GM12873 (cell line): Measurements from ENCODE around the gene RBPJ.

Source experiments
- TF ChIP-seq, protein P1 (sequence below): IDR thresholded peaks from 2 replicates; pipeline ENCODE4 v1.5.1; 2012; ENCODE audit warnings: low read depth, mild to moderate bottlenecking, moderate library complexity, low read length, control low read depth; ENCODE audit not compliant: insufficient read depth; ENCODE audit errors: missing control alignments

RBPJ gene

DNA sequence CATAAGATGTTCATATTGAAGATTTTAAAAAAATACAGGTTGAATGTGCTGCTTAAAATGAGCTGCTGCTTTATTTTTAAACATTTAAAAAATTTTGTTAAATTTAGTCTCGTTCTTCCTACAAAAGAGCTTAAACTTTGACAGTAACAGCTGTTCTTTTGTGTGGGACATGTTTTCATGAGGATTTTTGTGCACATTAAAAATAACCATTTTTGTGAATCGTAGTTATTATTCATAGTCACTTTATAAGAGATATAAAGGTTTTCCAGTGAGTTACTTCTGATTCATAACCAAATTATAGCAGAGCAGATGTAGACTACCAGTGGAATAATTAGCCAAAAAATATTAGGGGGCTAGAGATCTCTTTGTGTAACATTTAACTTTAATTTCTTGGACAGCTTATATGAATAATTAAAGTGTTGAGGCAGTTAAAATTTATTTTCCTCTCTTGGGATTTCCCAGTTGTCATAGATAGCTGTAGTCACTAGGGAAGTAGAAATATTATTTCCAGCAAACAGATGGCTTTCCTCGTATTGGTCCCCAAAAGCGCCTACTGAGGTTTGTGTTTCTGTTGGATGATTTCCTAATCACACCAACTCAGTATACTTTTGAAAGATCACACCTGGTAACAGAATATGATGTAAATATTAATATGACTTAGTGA, 24.2 kb downstream of the RBPJ start:
- TF ChIP-seq, protein P1, sequence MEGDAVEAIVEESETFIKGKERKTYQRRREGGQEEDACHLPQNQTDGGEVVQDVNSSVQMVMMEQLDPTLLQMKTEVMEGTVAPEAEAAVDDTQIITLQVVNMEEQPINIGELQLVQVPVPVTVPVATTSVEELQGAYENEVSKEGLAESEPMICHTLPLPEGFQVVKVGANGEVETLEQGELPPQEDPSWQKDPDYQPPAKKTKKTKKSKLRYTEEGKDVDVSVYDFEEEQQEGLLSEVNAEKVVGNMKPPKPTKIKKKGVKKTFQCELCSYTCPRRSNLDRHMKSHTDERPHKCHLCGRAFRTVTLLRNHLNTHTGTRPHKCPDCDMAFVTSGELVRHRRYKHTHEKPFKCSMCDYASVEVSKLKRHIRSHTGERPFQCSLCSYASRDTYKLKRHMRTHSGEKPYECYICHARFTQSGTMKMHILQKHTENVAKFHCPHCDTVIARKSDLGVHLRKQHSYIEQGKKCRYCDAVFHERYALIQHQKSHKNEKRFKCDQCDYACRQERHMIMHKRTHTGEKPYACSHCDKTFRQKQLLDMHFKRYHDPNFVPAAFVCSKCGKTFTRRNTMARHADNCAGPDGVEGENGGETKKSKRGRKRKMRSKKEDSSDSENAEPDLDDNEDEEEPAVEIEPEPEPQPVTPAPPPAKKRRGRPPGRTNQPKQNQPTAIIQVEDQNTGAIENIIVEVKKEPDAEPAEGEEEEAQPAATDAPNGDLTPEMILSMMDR: no peak

DNA sequence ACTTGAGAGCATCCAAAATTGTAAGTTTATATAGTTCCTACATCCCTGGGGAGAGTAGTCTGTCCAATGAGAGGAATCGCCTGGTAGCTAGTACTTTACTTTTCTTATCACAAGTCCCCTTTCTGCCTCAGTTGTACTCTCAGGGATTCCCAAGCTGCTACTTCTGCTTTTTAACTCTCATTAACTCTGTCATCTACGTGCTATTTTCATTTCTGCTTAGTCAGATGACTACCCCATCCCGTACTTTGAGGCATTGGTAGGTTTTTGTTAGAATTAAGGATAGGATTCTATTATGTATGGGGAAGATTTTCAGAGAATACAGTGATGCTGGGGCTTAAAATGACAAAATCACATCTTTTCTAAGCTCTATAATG, 24.7 kb downstream of the RBPJ start:
- TF ChIP-seq, protein P1: no peak

DNA sequence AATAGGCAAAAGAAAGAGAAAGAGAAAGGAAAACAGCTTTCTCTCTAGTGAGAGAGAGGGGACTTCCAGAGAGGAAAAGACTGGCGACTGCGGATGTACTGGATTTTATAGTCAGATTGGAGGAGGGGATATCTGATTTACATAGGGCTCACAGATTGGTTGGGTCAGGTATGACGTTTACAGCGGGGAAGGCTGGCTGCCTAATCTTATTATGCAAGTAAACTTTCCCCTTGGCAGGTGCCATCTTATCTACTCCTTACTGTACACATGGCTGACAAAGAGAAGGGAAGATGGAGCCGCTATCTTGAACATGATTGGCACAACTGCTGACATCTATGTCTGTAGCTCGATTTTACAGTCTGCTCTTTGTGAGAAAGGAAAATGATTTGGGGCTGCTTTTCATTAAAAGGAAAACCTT, 25.4 kb downstream of the RBPJ start:
- TF ChIP-seq, protein P1: no peak

DNA sequence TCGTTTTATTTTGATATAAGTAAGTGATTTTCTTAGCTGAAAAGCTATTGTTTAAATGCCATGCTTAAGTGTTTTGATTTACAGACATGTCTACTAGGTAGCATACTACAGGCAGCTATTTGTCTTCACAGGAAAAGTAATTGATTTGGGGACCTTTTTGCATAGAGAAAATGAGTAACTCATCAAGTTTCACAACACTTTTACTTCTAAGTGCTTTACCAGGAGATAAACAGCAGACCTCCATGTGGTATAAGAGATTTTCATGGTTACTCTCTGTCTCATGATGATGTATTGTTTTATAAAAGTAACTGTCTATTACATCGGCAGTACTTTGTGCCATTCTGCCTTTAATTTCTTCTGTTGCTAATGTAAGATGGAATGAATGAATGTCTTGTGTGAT, 28.7 kb downstream of the RBPJ start:
- TF ChIP-seq, protein P1: no peak

DNA sequence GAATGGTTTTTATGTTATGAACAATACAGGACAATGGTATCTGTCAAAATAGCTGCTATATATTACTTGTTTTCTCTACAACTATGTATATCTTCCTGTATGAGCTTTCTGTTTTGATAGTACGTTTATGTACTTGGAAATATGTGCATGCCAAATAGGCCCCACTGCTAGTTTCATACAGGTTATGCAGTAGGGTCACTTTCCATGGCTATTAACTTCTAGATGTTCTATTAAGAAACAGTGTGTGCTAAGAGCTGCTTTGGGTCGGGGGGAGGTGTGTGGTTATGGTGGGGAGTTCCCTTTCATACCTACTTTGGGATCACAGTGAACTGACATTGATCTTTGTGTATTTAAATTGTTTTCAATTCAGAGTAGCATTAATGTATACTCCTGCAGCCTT, 30.9 kb downstream of the RBPJ start:
- TF ChIP-seq, protein P1: no peak

DNA sequence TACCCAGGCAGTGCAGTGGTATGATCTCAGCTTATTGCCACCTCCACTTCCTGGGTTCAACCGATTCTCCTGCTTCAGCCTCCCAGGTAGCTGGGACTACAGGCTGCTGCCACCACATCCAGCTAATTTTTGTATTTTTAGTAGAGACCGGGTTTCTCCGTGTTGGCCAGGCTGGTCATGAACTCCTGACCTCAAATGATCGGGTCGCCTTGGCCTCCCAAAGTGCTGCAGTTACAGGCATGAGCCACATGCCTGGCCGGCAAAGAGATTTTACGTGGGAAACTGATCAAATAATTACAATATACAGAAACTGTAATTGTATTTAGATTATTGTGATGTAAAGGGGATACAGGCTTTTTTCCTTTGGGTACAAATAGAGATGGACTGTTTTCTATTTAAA, 33.7 kb downstream of the RBPJ start:
- TF ChIP-seq, protein P1: no peak

DNA sequence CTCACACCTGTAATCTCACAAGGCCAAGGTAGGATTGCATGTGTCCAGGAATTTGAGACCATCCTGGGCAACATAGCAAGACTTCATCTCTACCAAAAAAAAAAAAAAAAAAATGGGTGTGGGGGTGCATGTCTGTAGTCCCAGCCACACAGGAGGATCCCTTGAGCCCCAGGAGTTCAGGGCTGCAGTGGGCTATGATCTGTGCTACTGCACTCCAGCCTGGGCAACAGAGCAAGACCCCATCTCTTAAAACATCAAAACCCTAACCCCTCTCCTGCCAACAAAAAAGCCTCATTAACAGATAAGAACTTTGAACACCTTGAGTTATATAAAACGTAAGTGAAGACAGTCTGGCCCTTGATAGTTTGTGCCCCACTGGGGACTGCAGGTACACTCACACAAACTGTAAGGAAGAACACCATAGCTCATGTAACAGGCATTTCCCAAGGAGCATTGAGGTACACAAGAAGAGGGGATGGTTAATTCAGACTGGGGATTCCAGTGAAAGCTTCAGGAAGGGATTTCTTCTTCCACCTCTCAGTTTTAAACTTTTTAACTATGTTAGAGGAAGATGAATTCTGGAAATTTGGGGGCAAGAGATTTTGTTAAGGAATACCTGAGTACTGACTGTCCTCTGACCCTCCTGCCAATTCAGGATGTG, 34.7 kb downstream of the RBPJ start:
- TF ChIP-seq, protein P1: no peak
